ENCODE results near the gene ADIRF. TPM values are rescaled to one million over a fixed set of nuclear protein-coding genes. Genes with fewer than 3 reads are reported as not detected.
"Not testable (repeated sequence)": the region's sequence is repeated elsewhere in the genome, so short reads cannot be mapped to it uniquely, and the experiment has no call there.

ADIRF gene
- total and polyA plus RNA-seq, 9 of the 15 experiments (the other 6 are each of a cell fraction or from before 2014, with no cell fraction given) = 0.08 TPM; not detected in 8

DNA sequence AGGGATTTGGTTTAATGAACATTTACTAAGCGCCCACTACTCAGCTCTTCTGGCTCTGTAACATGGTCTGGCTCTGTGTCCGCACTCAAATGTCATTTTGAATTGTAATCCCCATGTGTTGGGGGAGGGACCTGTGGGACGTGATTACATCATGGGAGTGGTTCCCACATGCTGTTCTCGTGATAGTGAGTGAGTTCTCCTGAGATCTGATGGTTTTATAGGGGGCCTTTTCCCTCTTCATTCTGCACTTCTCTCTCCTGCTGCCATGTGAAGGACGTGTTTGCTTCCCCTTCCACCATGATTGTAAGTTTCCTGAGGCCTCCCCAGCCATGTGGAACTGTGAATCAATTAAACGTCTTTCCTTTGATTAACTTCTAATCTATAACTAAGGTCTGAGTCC, 12.7 kb downstream of the ADIRF start:
- H3K79me2 ChIP-seq (ENCODE audit: control insufficient read depth, insufficient read depth, low read length); H3K9me1 ChIP-seq (ENCODE audit: control insufficient read depth, insufficient read depth, low read length); H3K9me3 ChIP-seq (replicated peaks; ENCODE audit: control insufficient read depth, insufficient read depth, low read depth, low read length); H3K36me3 ChIP-seq (ENCODE audit: control insufficient read depth, insufficient read depth, low read length); H3K27ac ChIP-seq (ENCODE audit: extremely low read depth, low read depth, low read length); H4K20me1 ChIP-seq (replicated peaks; ENCODE audit: control insufficient read depth, insufficient read depth, low read length); H3K27me3 ChIP-seq (ENCODE audit: control insufficient read depth in 2 of 2, insufficient read depth in 2 of 2, low read length in 2 of 2); in situ Hi-C loops (cut with MboI); CTCF ChIA-PET (ENCODE audit: low intra/inter-chr PET ratio); H3K4me1 ChIP-seq (replicated peaks in 1 of 2; ENCODE audit: control insufficient read depth in 2 of 2, insufficient read depth in 2 of 2, low read length in 2 of 2); H3K4me3 ChIP-seq; BruUV-seq (replicated peaks); intact Hi-C loops (cut with micrococcal nuclease); TF ChIP-seq JUN (CRISPR knock-in tag; IDR thresholded peaks at IDR 0.05; ENCODE audit: borderline replicate concordance); MYC (CRISPR knock-in tag; IDR thresholded peaks at IDR 0.05; ENCODE audit: borderline replicate concordance, low read depth): not testable (repeated sequence)
- DNase-seq (ENCODE audit: extremely low read depth in 1 of 4, low spot score in 3 of 4) (peak in 1 of 4 experiments; percentile 67), ATAC-seq (peak; percentile 91), FAIRE-seq (peak; percentile 78)
- POLR2A ChIA-PET = interaction anchor here (0.7 to 1.0 kb wide), 2 partner anchors 12 to 14 kb away, joined by 3 to 4 read pairs; no protein-coding TSS in a partner anchor
- Histone ChIP-seq H3K9ac (ENCODE audit: insufficient read depth in 1 of 2, low read depth in 2 of 2, low read length in 2 of 2) (peak overlapping the region in 1 of 2 experiments; percentile 35; a peak in 1 of 4 replicates), H2AFZ (ENCODE audit: low read depth, low read length) (peak overlapping the region; percentile 85), H3K4me2 (ENCODE audit: insufficient read depth, low read length) (peak overlapping the region; percentile 54)
- 10% methylated on average over 6 of the region's 6 CpGs for WGBS (ENCODE audit: insufficient coverage, low coverage, missing lambda C conversion rate)
- TF ChIP-seq, protein P1, sequence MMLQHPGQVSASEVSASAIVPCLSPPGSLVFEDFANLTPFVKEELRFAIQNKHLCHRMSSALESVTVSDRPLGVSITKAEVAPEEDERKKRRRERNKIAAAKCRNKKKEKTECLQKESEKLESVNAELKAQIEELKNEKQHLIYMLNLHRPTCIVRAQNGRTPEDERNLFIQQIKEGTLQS (IDR thresholded peaks at IDR 0.05) = peak; percentile 83
- TF ChIP-seq, protein P1 (CRISPR knock-in tag; conservative IDR thresholded peaks at IDR 0.05) = not testable (repeated sequence)
- TF ChIP-seq POLR2G (IDR thresholded peaks at IDR 0.05; ENCODE audit: low read depth, low read length) (0 out of 2 replicates have a peak, but pooled peaks have one; percentile 22), POLR2H (tag; IDR thresholded peaks at IDR 0.05; ENCODE audit: low read depth) (peak; percentile 71), PHF8 (IDR thresholded peaks at IDR 0.05; ENCODE audit: borderline replicate concordance, low read length) (peak; percentile 23; the same call in 1 of the 2 replicates), EP400 (IDR thresholded peaks at IDR 0.05) (peak; percentile 61; the same call in 1 of the 2 replicates), MNT (conservative IDR thresholded peaks at IDR 0.05) (0 out of 4 replicates have a peak, but pooled peaks of 1 of the 2 experiments have one; percentile 13), ATF7 (IDR thresholded peaks at IDR 0.05) (peak; percentile 92), JUN (IDR thresholded peaks at IDR 0.05; ENCODE audit: borderline replicate concordance, low read depth, low read length) (peak; percentile 41; the same call in 1 of the 2 replicates), RBFOX2 (IDR thresholded peaks at IDR 0.05; ENCODE audit: low read depth, low read length) (peak; percentile 47; the same call in 1 of the 2 replicates), PKNOX1 (IDR thresholded peaks at IDR 0.05) (peak; percentile 43; the same call in 1 of the 2 replicates), MYC (IDR thresholded peaks at IDR 0.05; ENCODE audit: low read depth, low read length) (peak; percentile 46), CREM (IDR thresholded peaks at IDR 0.05; ENCODE audit: low read depth) (0 out of 2 replicates have a peak, but pooled peaks have one; percentile 25)
- TF ChIP-seq, protein P2, sequence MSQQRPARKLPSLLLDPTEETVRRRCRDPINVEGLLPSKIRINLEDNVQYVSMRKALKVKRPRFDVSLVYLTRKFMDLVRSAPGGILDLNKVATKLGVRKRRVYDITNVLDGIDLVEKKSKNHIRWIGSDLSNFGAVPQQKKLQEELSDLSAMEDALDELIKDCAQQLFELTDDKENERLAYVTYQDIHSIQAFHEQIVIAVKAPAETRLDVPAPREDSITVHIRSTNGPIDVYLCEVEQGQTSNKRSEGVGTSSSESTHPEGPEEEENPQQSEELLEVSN (IDR thresholded peaks at IDR 0.05; ENCODE audit: borderline replicate concordance in 1 of 2, extremely low read depth in 1 of 2, insufficient read depth in 1 of 2, insufficient read length in 1 of 2, low read depth in 1 of 2, low read length in 1 of 2, poor library complexity in 1 of 2, severe bottlenecking in 1 of 2) = peak in 1 of 2 experiments; percentile 13

Data from K562 (cell line).